NB4 (cell line): ENCODE results near the gene TMEM101.

Experiments used
- CTCF ChIP-seq: IDR thresholded peaks from one replicate; pipeline ENCODE4 v1.5.1; 2012; ENCODE audit warnings: low read depth, low read length
- MAX ChIP-seq: IDR thresholded peaks from 2 replicates; pipeline ENCODE4 v1.6.1; 2011; ENCODE audit warnings: low read depth, low read length
- MYC ChIP-seq: IDR thresholded peaks from 2 replicates; pipeline ENCODE4 v1.6.1; 2011; ENCODE audit warnings: low read depth, low read length
- POLR2A ChIP-seq: IDR thresholded peaks from 2 replicates; pipeline ENCODE4 v1.6.1; 2011; ENCODE audit warnings: mild to moderate bottlenecking; ENCODE audit not compliant: insufficient read length; ENCODE audit errors: extremely low read depth

- TF ChIP-seq CTCF (no peak), POLR2A (no peak), MYC (no peak), MAX (no peak)
Measured at GRCh38 chr17:43982171-43982570, 32.6 kb downstream of the TMEM101 start.
